H9 (cell line): ENCODE data around the gene HTRA3. TPM values are rescaled to one million over a fixed set of nuclear protein-coding genes. Genes with fewer than 3 reads are reported as not detected.

Experiments
- DNase-seq: peaks from one replicate; pipeline ENCODE4 v3.0.0-alpha.2; 2017
- H2AFZ ChIP-seq: one replicate; pipeline ENCODE4 v1.6.1; 2013; ENCODE audit warnings: mild to moderate bottlenecking, low read length, control low read depth, moderate library complexity
- H2AK5ac ChIP-seq: 2 replicates; pipeline ENCODE4 v1.6.1; 2013; ENCODE audit warnings: low read length, control low read depth, mixed read lengths; ENCODE audit not compliant: insufficient read length
- H2BK120ac ChIP-seq: one replicate; pipeline ENCODE4 v1.6.1; 2013; ENCODE audit warnings: low read depth, mild to moderate bottlenecking, low read length, control low read depth, inconsistent platforms; ENCODE audit not compliant: poor library complexity, severe bottlenecking
- H2BK12ac ChIP-seq: 2 replicates; pipeline ENCODE4 v1.6.1; 2013; ENCODE audit warnings: low read length, control low read depth, mixed read lengths, low read depth; ENCODE audit not compliant: insufficient read length
- H2BK15ac ChIP-seq: 2 replicates; pipeline ENCODE4 v1.6.1; 2013; ENCODE audit warnings: low read depth, low read length, control low read depth
- H2BK20ac ChIP-seq: one replicate; pipeline ENCODE4 v1.6.1; 2013; ENCODE audit warnings: low read depth, mild to moderate bottlenecking, low read length, control low read depth, inconsistent platforms; ENCODE audit not compliant: poor library complexity, severe bottlenecking
- H2BK5ac ChIP-seq: 2 replicates; pipeline ENCODE4 v1.6.1; 2013; ENCODE audit warnings: low read length, control low read depth, mixed read lengths; ENCODE audit not compliant: insufficient read length
- H3K14ac ChIP-seq: 2 replicates; pipeline ENCODE4 v1.6.1; 2013; ENCODE audit warnings: low read length, control low read depth; ENCODE audit not compliant: insufficient read depth
- H3K18ac ChIP-seq: 2 replicates; pipeline ENCODE4 v1.6.1; 2013; ENCODE audit warnings: low read depth, mild to moderate bottlenecking, mixed read lengths, low read length, control low read depth; ENCODE audit not compliant: insufficient read length
- H3K23ac ChIP-seq: 2 replicates; pipeline ENCODE4 v1.6.1; 2013; ENCODE audit warnings: low read length, control low read depth, mixed read lengths, low read depth; ENCODE audit not compliant: insufficient read length
- H3K23me2 ChIP-seq: 2 replicates; pipeline ENCODE4 v1.6.1; 2013; ENCODE audit warnings: low read depth, mild to moderate bottlenecking, mixed read lengths, low read length, control low read depth; ENCODE audit not compliant: insufficient read length, poor library complexity, severe bottlenecking
- H3K27ac ChIP-seq: 2 replicates; pipeline ENCODE4 v1.5.1; 2013; ENCODE audit warnings: low read length, control low read depth, mixed read lengths, low read depth; ENCODE audit not compliant: insufficient read length
- H3K27me3 ChIP-seq: 2 replicates; pipeline ENCODE4 v1.6.1; 2013; ENCODE audit warnings: low read length, control low read depth, inconsistent platforms; ENCODE audit not compliant: insufficient read depth
- H3K4ac ChIP-seq: 2 replicates; pipeline ENCODE4 v1.6.1; 2013; ENCODE audit warnings: low read depth, mild to moderate bottlenecking, control low read depth, inconsistent platforms, low read length, moderate library complexity
- H3K4me1 ChIP-seq: 2 replicates; pipeline ENCODE4 v1.6.1; 2013; ENCODE audit warnings: low read length, control low read depth, inconsistent platforms; ENCODE audit not compliant: insufficient read depth
- H3K4me2 ChIP-seq: 2 replicates; pipeline ENCODE4 v1.6.1; 2013; ENCODE audit warnings: low read length, control low read depth, mixed read lengths; ENCODE audit not compliant: insufficient read length, insufficient read depth
- H3K56ac ChIP-seq: 2 replicates; pipeline ENCODE4 v1.6.1; 2013; ENCODE audit warnings: low read depth, mild to moderate bottlenecking, mixed read lengths, low read length, control low read depth; ENCODE audit not compliant: insufficient read length
- H3K79me1 ChIP-seq: 2 replicates; pipeline ENCODE4 v1.6.1; 2013; ENCODE audit warnings: low read depth, mild to moderate bottlenecking, moderate library complexity, low read length, control low read depth, inconsistent platforms; ENCODE audit not compliant: insufficient read depth, poor library complexity, severe bottlenecking
- H3K79me2 ChIP-seq: 2 replicates; pipeline ENCODE4 v1.6.1; 2013; ENCODE audit warnings: low read length, control low read depth, inconsistent platforms; ENCODE audit not compliant: insufficient read depth
- H3K9ac ChIP-seq: 2 replicates; pipeline ENCODE4 v1.6.1; 2013; ENCODE audit warnings: low read length, control low read depth, mixed read lengths; ENCODE audit not compliant: insufficient read length; ENCODE audit errors: extremely low read depth
- H3K9me3 ChIP-seq: one replicate; pipeline ENCODE4 v1.6.1; 2013; ENCODE audit warnings: low read depth, low read length, inconsistent platforms; ENCODE audit not compliant: control insufficient read depth
- H3T11ph ChIP-seq: one replicate; pipeline ENCODE4 v1.6.1; 2013; ENCODE audit warnings: mild to moderate bottlenecking, low read length, control low read depth, inconsistent platforms
- H4K20me1 ChIP-seq: one replicate; pipeline ENCODE4 v1.6.1; 2013; ENCODE audit not compliant: control insufficient read depth, insufficient read length, insufficient read depth
- H4K5ac ChIP-seq: 2 replicates; pipeline ENCODE4 v1.6.1; 2013; ENCODE audit warnings: low read depth, mild to moderate bottlenecking, mixed read lengths, low read length, control low read depth; ENCODE audit not compliant: insufficient read length
- H4K8ac ChIP-seq: replicated peaks from 2 replicates; pipeline ENCODE4 v1.6.1; 2013; ENCODE audit warnings: low read length, control low read depth, mixed read lengths, low read depth; ENCODE audit not compliant: insufficient read length
- H4K91ac ChIP-seq: 2 replicates; pipeline ENCODE4 v1.6.1; 2013; ENCODE audit warnings: low read depth, mild to moderate bottlenecking, moderate library complexity, mixed read lengths, low read length, control low read depth; ENCODE audit not compliant: insufficient read length
- H3K27ac Mint-ChIP-seq, 3 experiments: 2 replicates in 2 of 3; 3 replicates in 1 of 3; pipeline ENCODE4 v1.8.0; 2020 to 2021; ENCODE audit warnings: mixed read lengths in 3 of 3, mild to moderate bottlenecking in 1 of 3, moderate library complexity in 1 of 3
- H3K27me3 Mint-ChIP-seq: 2 replicates; pipeline ENCODE4 v1.8.0; 2021; ENCODE audit warnings: low read depth, mild to moderate bottlenecking, moderate library complexity, mixed read lengths
- H3K36me3 Mint-ChIP-seq, 3 experiments: 2 replicates in 2 of 3; 3 replicates in 1 of 3; pipeline ENCODE4 v1.8.0; 2020 to 2021; ENCODE audit warnings: low read depth in 3 of 3, mixed read lengths in 3 of 3; ENCODE audit not compliant: insufficient read depth in 1 of 3
- H3K4me1 Mint-ChIP-seq, 2 experiments: 2 replicates each; pipeline ENCODE4 v1.8.0; 2020; ENCODE audit warnings: mixed read lengths in 2 of 2
- H3K4me3 Mint-ChIP-seq, 2 experiments: 2 replicates in 1 of 2; 3 replicates in 1 of 2; pipeline ENCODE4 v1.8.0; 2020 to 2021; ENCODE audit warnings: mild to moderate bottlenecking in 2 of 2, mixed read lengths in 2 of 2, moderate library complexity in 1 of 2
- H3K9me3 Mint-ChIP-seq, 2 experiments: 2 replicates in 1 of 2; 3 replicates in 1 of 2; pipeline ENCODE4 v1.8.0; 2020; ENCODE audit warnings: mild to moderate bottlenecking in 2 of 2, mixed read lengths in 2 of 2, moderate library complexity in 1 of 2
- WGBS: extraction: QIAGEN DNeasy Blood & Tissue Kit; methylation state at CpG from one replicate; pipeline ENCODE4 v1.1.7; 2013; ENCODE audit warnings: missing lambda C conversion rate, low lambda C conversion rate, mixed read lengths; ENCODE audit not compliant: insufficient read length; ENCODE audit errors: extremely low coverage; 5-methylcytosine and 5-hydroxymethylcytosine counted together
- total RNA-seq: library from RNA; stranded (reverse); gene quantifications from 2 replicates; pipeline ENCODE4 v1.2.1, GENCODE V29; 2021
- TF ChIP-seq, protein P1 (sequence below): fragments of 200-600 bp; sonication (generic); conservative IDR thresholded peaks from 3 replicates; pipeline ENCODE4 v1.8.0; 2021; ENCODE audit warnings: antibody characterized with exemption, mild to moderate bottlenecking

The HTRA3 gene
- total RNA-seq, 1 experiment from 2014 or later: 3.0 TPM

DNA sequence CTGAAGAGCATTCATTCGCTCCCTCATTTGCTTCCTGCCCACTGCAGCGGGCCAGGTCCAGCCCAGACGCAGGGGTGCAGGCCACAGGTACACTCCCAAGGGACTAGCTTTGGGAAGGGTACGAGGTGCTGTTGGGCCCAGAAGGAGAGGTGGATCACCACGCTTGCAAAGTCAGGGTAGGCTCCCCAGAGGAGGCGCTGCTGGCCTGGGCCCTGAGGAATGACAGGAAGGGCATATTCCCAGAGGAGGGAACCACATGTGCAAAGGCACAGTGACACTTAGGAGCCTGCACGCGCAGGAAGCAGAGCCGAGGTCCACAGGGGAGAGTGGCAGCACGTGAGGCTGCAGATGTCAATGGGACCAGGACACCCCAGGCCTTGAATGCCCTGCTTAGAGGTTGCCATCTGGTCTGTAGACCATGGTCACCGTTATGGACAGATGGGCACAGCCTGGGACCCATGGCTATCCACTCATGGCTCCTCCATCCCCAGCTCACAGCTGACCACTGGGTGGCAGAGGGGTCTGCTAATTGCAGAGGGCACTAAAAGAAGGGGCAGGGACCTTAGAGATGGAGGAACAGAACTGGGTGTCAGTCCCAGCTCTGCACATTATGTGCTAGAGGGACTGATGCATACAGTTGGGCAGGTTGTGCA, 7.9 kb downstream of the HTRA3 start:
- no CpG with 5 or more reads among the region's 11 CpGs for WGBS
- Mint-ChIP-seq H3K27ac (no peak overlapping the region), H3K9me3 (no peaks in the 10 kb centered on the region), H3K4me3 (no peak overlapping the region; a peak in 1 of 5 replicates), H3K36me3 (no peaks in the 10 kb centered on the region), H3K4me1 (peaks cover 0 to 2% of the 10 kb centered on the region in 2 experiments; a peak in 1 of 4 replicates), H3K27me3 (peaks cover 2% of the 10 kb centered on the region)
- no peaks in the 10 kb centered on the region for H4K20me1 ChIP-seq
- H2BK20ac ChIP-seq: no peak overlapping the region
- H3K4me1 ChIP-seq: no peaks in the 10 kb centered on the region
- H3K9me3 ChIP-seq: no peaks in the 10 kb centered on the region
- H3K9ac ChIP-seq: no peak overlapping the region
- no peak overlapping the region for H3K23ac ChIP-seq
- H4K8ac ChIP-seq: no peak overlapping the region
- H3K14ac ChIP-seq: no peak overlapping the region
- H3K23me2 ChIP-seq: no peaks in the 10 kb centered on the region
- H3K4me2 ChIP-seq: no peak overlapping the region
- no peak overlapping the region for H3T11ph ChIP-seq
- H3K56ac ChIP-seq: no peak overlapping the region
- H2BK120ac ChIP-seq: no peak overlapping the region
- TF ChIP-seq, protein P1, sequence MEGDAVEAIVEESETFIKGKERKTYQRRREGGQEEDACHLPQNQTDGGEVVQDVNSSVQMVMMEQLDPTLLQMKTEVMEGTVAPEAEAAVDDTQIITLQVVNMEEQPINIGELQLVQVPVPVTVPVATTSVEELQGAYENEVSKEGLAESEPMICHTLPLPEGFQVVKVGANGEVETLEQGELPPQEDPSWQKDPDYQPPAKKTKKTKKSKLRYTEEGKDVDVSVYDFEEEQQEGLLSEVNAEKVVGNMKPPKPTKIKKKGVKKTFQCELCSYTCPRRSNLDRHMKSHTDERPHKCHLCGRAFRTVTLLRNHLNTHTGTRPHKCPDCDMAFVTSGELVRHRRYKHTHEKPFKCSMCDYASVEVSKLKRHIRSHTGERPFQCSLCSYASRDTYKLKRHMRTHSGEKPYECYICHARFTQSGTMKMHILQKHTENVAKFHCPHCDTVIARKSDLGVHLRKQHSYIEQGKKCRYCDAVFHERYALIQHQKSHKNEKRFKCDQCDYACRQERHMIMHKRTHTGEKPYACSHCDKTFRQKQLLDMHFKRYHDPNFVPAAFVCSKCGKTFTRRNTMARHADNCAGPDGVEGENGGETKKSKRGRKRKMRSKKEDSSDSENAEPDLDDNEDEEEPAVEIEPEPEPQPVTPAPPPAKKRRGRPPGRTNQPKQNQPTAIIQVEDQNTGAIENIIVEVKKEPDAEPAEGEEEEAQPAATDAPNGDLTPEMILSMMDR: no peak
- H2AFZ ChIP-seq: no peak overlapping the region
- no peak for DNase-seq
- no peak overlapping the region for H2BK12ac ChIP-seq
- no peak overlapping the region for H3K18ac ChIP-seq
- no peak overlapping the region for H4K5ac ChIP-seq
- no peaks in the 10 kb centered on the region for H3K79me1 ChIP-seq
- H4K91ac ChIP-seq: no peak overlapping the region
- no peak overlapping the region for H3K4ac ChIP-seq
- no peak overlapping the region for H2BK5ac ChIP-seq
- no peaks in the 10 kb centered on the region for H3K27me3 ChIP-seq
- no peak overlapping the region for H3K27ac ChIP-seq
- H2AK5ac ChIP-seq: no peak overlapping the region
- no peaks in the 10 kb centered on the region for H3K79me2 ChIP-seq
- no peak overlapping the region for H2BK15ac ChIP-seq
